T-helper 9 cell (primary cell): ENCODE measurements around the gene BCAS1.

Experiments used
- DNase-seq: peaks from one replicate; pipeline ENCODE4 v3.0.0-alpha.2; 2020

Gene BCAS1

GRCh38 chr20:54044156-54044555, 26.2 kb downstream of the BCAS1 start:
- no peak for DNase-seq

DNA sequence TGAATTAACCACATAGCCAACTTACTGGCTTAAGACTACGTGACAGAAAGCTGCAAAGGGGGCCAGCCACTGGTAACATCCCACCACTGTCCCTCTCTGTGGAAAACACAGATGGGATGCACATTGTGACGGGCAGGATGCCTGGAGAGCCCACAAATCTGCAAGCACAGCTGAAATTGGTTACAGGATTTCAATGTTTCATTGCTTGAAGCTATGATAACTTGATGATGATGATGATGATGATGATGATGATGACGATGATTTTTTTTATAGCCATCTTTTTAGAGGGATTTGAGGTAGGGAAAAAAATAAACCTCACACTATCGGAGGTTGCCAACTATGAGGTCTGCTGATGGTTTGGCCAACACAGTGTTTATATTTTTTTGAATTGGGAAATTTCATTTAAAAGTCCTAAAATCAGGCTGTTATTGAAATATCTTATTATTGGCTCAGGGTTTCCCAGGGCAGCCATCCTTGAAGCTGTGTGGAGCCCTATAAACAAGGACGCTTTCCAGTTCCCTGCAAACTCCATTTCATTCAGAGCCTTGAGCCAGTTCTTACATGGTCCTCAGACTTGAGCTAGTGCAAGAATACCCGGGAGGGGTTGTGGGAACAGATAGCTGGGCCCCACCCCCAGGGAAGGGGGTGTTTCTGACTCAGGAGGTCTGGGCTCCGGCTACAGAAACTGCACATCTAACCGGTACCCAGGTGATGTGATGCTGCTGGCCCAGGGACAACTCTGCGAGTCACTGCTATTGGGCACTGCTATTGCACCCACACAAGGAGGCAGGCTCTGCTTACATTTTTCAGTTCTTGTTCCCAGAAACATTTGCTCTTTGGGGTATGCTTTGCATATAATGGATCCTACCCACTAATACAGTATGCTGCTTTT, 27.1 kb downstream of the BCAS1 start:
- no peak for DNase-seq

DNA sequence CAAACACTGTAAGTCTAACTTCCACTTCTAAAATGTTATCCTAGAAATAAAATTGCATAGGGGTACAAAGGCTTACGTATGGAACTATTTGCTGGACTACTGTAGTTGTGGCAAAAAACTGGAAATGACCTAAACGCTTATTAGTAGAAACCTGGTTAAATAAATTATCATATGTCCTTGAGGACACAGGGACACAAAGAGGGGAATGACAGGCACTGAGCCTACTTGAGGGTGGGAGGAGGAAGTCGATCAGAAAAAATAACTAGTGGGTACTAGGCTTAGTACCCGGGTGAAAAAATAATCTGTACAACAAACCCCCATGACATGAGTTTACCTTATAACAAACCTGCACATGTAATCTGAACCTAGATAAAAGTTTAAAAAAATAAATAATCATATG, 28.4 kb downstream of the BCAS1 start:
- no peak for DNase-seq

GRCh38 chr20:54041336-54041735, 29.1 kb downstream of the BCAS1 start:
- no peak for DNase-seq

GRCh38 chr20:54040531-54040930, 29.9 kb downstream of the BCAS1 start:
- DNase-seq = no peak

GRCh38 chr20:54038961-54039360, 31.4 kb downstream of the BCAS1 start:
- DNase-seq = no peak

DNA sequence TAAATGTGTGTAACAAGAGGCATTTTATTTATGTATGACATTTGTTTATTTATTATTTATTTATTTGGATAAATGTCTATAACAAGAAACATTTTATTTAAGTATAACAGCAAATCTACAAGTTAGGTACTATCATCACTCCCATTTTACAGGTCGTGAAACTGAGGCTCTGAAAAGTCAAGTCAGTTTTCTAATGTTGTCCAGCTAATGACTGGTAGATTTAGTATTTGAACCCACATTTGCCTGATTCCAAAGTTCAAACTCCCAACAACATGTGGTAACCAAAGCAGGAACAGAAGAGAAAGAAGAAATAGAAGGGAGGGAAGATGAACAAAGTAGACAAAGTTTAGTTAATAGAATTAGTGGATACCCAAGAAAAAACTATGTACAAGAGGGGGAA, 32.9 kb downstream of the BCAS1 start:
- no peak for DNase-seq

DNA sequence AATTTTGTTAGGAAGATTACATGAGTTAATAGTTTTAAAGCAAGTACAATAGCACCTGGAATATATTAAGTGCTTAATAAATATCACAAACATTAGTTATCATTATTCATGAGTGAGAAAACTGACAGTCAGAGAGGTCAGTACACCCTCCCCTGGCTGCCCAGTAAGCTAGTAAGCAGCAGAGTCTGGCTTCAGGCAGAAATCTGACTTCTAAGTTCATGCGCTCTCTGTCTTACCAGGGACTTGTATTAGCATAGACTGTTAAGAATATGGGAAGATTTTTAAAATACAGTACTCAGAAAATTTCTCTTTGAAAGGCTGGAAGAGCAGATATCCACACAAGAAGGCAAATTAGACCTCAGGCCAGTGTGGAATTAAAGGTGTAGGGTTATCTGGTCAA, 40.8 kb downstream of the BCAS1 start:
- no peak for DNase-seq

DNA sequence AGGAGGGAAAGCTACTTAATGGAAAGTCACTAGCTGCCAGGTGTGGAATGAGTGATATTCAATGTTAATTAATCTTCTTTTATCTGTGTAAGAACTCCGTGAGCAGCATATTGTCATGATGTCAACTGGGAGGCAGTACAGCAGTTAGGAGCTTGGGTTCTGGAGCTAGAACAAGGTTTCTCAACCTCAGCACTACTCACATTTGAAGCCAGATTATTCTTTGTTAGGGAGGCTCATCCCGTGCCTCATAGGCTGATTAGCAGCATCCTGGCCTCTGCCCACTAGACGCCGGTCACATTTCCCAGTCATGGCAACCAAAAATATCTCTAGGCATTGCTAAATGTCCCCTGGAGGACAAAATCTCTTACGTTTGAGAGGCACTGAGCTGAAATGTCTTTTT, 41.2 kb downstream of the BCAS1 start:
- DNase-seq = no peak

DNA sequence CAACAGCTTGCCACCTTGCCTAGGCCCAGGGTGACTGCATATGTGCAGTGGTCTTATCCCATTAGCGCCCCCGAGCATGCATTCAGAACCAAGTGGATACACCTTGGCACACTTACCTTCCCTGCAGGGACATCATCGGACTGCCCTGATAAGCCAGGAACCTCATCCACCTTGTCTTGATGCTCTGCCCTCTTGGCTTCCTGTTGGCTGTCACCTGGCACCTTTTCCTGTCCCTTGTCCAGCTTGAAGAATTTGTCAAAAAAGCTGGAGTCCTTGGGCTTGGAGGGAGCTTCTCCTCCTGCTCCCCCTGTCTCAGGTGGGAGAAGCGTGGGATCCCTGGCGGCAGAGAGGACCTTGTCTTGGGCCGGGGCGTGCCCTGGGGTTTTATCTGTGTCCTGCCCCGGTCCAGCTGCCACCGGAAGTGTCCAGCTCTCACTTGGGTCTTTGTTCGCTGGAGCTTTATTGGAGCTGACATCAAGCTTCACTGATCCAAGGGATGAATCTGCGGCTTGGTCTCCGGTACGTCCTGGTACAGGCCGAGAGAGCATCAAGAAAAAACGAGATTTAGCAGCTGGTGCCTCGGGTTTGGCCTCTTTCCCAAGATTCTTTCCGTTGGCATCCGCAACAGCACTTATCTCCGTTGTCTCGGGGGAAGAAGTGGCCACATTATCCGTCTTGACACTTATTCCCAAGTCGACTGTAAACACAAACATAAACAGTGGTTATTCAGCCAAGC, 42.0 kb downstream of the BCAS1 start:
- DNase-seq = no peak

- DNase-seq = no peak
These were observed 42.7 kb downstream of the BCAS1 start for GRCh38 chr20:54027704-54028103.

- DNase-seq = no peak
These were observed 43.9 kb downstream of the BCAS1 start for GRCh38 chr20:54026295-54027064.

DNA sequence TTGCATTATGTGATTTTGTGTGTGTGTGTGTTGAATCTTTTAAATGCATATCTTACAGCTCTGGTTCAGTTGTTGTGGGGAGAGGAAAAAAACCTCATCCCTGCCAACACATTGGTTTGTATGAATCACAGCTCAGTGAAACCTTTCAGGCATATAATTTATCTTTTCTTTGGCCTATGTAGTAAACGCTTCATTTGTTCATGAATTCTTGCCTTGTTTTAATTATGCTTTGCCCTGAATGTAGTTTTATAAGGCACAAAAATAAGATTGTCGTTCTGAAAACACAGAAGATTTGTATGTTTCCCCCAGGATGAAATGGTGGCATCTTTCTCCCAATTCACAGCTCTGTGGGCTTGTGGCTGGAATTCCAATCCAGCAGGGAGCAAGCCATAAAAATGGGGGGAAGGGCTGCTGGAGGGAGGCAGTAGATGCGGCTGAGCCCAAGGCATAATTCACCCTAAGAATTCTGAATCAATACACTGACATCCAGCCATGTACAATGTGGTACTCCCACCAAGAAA, 45.1 kb downstream of the BCAS1 start:
- no peak for DNase-seq

- no peak for DNase-seq
These were observed 47.0 kb downstream of the BCAS1 start for GRCh38 chr20:54023406-54023805.

- DNase-seq = no peak
These were observed 48.8 kb downstream of the BCAS1 start for GRCh38 chr20:54021446-54022235.

- no peak for DNase-seq
These were observed 49.5 kb downstream of the BCAS1 start for GRCh38 chr20:54020868-54021267.

GRCh38 chr20:54020348-54020747, 50.0 kb downstream of the BCAS1 start:
- no peak for DNase-seq

DNA sequence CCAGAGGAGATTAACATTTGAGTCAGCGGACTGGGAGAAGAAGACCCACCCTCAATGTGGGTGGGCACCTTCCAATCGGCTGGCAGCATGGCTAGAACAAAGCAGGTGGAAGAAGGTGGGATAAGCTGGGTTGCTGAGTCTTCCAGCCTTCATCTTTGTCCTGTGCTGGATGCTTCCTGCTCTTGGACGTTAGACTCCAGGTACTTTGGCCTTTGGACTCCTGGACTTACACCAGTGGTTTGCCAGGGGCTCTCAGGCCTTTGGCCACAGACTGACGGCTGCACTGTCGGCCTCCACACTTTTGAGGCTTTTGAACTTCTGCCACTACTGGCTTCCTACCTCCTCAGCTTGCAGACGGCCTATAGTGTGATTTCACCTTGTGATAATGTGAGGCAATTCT, 50.8 kb downstream of the BCAS1 start:
- DNase-seq = no peak

GRCh38 chr20:54019127-54019526, 51.3 kb downstream of the BCAS1 start:
- DNase-seq = no peak

DNA sequence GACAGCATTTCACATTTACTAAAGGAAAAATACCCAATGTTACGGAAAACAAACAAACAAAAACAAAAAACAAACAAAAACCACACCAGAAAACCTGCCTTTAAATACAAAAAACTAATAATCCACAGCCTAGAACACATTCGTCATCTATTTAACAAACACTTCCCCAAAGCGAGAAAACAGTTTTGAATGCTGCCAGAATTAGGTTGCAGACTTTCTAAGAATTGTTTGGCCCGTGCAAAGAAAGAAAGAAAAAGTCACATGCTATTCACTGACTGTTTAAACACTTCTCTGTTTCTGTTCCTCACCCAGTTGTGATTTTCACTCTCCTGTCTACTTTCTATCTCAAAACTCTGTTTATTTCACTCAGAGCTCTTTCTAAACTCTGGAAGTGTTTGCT, 52.5 kb downstream of the BCAS1 start:
- DNase-seq = no peak

DNA sequence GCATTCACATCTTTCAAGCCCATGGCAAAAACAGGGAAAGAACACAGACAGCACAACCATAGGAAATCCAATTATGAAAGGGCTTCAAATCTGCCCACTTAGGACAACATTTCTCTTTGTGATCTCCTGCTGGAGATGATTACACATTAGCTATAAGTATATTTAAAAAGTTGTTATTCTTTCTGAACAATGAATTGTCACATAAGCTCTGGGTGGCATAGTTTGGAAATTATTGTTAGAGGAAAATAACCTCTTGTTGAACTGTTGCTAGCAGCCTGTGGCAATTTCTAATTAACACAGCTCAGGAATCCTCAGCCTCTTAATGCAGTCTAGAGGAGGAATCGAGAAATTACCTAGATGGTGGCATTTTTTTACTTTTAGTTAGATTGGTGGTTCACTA, 54.9 kb downstream of the BCAS1 start:
- no peak for DNase-seq

DNA sequence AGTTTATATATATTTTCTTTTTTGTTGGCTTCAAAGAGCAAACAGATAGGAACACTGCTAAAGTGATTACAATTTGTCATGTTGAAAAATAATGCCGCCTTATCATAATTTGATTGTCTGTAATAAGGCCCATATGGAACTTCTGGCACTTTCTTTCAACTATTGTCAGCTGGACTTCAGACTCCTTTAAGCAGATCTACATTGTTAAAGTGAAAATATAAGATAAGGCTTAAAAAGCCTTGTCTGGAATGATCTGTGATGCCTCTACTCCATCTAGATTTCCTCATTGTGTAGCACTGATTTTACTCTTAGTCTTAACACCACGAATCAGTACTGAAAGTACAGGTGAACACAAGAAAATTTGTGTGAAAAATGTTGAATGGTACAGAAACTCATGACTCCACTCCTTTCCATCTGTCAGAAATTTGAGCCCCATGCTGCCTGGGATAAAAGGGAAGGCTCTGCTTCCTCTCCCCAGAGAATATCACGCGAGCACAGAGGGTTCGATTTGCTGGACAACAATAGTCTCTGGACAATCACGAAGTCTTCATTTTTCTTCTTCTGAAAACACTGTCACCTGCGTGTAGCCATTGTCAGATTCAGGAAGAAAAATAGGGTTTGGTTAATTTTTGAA, 56.0 kb downstream of the BCAS1 start:
- DNase-seq = no peak
